C4-2B (cell line): Measurements from ENCODE around the gene CA11.

Source experiments
- ZFX ChIP-seq: fragments of 450-650 bp; IDR thresholded peaks from 2 replicates; pipeline ENCODE4 v1.6.1; 2017
- TF ChIP-seq, protein P1 (sequence below): fragments of 450-650 bp; conservative IDR thresholded peaks from 2 replicates; pipeline ENCODE4 v1.5.1; 2017; ENCODE audit warnings: mild to moderate bottlenecking

DNA sequence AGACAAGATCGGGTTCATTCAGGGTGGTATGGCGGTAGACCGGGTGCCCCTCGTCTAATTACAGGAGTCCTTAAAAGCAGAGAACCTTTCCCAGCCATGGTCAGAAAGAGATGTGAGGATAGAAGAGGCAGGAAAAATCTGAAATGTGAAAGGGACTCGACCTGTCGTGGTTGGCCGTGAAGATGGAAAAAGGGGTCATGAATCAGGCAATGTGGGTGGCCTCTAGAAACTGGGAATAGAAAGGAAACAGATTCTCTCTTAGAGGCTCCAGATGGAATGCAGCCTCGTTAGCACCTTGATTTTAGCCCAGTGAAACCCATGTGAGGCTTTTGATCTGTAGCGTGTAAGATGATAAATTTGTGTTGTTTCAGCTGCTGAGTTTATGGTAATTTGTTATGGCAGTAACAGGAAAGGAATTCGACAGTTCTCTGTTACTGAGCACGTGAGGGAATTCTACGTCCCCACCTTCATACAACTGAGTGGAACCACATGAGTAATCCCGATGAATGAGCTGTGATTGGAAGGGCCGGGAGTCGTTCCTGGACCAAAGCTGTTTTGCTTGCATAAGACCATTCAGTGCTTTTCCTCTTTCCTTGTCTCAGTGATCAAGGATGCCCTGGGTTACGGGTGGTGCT lies 11.0 kb upstream of the CA11 start:
- TF ChIP-seq, protein P1, sequence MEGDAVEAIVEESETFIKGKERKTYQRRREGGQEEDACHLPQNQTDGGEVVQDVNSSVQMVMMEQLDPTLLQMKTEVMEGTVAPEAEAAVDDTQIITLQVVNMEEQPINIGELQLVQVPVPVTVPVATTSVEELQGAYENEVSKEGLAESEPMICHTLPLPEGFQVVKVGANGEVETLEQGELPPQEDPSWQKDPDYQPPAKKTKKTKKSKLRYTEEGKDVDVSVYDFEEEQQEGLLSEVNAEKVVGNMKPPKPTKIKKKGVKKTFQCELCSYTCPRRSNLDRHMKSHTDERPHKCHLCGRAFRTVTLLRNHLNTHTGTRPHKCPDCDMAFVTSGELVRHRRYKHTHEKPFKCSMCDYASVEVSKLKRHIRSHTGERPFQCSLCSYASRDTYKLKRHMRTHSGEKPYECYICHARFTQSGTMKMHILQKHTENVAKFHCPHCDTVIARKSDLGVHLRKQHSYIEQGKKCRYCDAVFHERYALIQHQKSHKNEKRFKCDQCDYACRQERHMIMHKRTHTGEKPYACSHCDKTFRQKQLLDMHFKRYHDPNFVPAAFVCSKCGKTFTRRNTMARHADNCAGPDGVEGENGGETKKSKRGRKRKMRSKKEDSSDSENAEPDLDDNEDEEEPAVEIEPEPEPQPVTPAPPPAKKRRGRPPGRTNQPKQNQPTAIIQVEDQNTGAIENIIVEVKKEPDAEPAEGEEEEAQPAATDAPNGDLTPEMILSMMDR, result no peak
- TF ChIP-seq ZFX, result no peak
